Parathyroid adenoma (tissue), 2 donors: ENCODE measurements around the gene PTPRD.

ENCODE experiments used
- H2AFZ ChIP-seq: fragments of 300-600 bp; sonication (generic); one replicate; pipeline ENCODE4 v1.7.0; 2017; ENCODE audit warnings: antibody characterized with exemption, mild to moderate bottlenecking
- H3K27ac ChIP-seq: fragments of 300-600 bp; sonication (generic); one replicate; pipeline ENCODE4 v1.7.0; 2017
- H3K27me3 ChIP-seq: fragments of 300-600 bp; sonication (generic); one replicate; pipeline ENCODE4 v1.7.0; 2017; ENCODE audit warnings: low read length; ENCODE audit not compliant: control insufficient read depth, insufficient read depth
- H3K36me3 ChIP-seq: fragments of 300-600 bp; sonication (generic); one replicate; pipeline ENCODE4 v1.7.0; 2017; ENCODE audit warnings: low read length; ENCODE audit not compliant: control insufficient read depth, insufficient read depth
- H3K4me1 ChIP-seq: fragments of 300-600 bp; sonication (generic); one replicate; pipeline ENCODE4 v1.7.0; 2017; ENCODE audit warnings: control low read depth
- H3K4me2 ChIP-seq: fragments of 300-600 bp; sonication (generic); one replicate; pipeline ENCODE4 v1.7.0; 2017; ENCODE audit warnings: low read length
- H3K4me3 ChIP-seq: fragments of 300-600 bp; sonication (generic); one replicate; pipeline ENCODE4 v1.7.0; 2017; ENCODE audit warnings: low read depth, low read length
- H3K79me2 ChIP-seq: fragments of 300-600 bp; sonication (generic); one replicate; pipeline ENCODE4 v1.7.0; 2017; ENCODE audit warnings: control low read depth
- H3K9ac ChIP-seq: fragments of 300-600 bp; sonication (generic); one replicate; pipeline ENCODE4 v1.7.0; 2017; ENCODE audit warnings: mild to moderate bottlenecking
- H3K9me3 ChIP-seq: fragments of 300-600 bp; sonication (generic); one replicate; pipeline ENCODE4 v1.7.0; 2017; ENCODE audit warnings: low read length; ENCODE audit not compliant: control insufficient read depth
- TF ChIP-seq, protein P1 (sequence below): fragments of 300-600 bp; sonication (generic); IDR thresholded peaks from one replicate; pipeline ENCODE4 v1.7.0; 2017; ENCODE audit warnings: antibody characterized with exemption, mild to moderate bottlenecking
- donor health status: primary hyperparathyroidism.

The PTPRD gene

DNA sequence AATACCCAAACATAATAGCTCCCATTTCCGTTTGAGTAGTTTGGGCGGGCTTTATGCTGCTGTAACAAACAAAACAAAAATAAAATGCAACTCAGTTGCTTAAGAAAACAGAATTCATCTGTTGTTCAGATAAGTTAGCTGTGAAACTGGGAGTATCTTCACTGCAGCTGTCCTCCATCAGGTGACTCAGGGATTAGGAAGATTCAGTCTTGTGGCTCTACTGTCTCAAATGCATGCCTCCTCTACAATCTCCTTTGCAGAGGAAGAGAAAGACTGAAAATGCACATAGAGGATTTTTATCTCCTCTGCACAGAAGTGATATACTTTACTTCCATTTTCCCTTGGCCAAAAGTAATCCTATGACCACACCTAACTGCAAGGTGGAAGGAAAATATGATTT is 883.7 kb downstream of the PTPRD start:
- Histone ChIP-seq H3K9me3 (no peaks in the 10 kb centered on the region), H3K27me3 (no peaks in the 10 kb centered on the region), H3K9ac (no peak overlapping the region), H3K36me3 (no peaks in the 10 kb centered on the region), H3K27ac (no peak overlapping the region), H2AFZ (no peak overlapping the region), H3K4me3 (no peak overlapping the region), H3K4me2 (no peak overlapping the region), H3K4me1 (no peaks in the 10 kb centered on the region), H3K79me2 (no peaks in the 10 kb centered on the region)
- TF ChIP-seq, protein P1, sequence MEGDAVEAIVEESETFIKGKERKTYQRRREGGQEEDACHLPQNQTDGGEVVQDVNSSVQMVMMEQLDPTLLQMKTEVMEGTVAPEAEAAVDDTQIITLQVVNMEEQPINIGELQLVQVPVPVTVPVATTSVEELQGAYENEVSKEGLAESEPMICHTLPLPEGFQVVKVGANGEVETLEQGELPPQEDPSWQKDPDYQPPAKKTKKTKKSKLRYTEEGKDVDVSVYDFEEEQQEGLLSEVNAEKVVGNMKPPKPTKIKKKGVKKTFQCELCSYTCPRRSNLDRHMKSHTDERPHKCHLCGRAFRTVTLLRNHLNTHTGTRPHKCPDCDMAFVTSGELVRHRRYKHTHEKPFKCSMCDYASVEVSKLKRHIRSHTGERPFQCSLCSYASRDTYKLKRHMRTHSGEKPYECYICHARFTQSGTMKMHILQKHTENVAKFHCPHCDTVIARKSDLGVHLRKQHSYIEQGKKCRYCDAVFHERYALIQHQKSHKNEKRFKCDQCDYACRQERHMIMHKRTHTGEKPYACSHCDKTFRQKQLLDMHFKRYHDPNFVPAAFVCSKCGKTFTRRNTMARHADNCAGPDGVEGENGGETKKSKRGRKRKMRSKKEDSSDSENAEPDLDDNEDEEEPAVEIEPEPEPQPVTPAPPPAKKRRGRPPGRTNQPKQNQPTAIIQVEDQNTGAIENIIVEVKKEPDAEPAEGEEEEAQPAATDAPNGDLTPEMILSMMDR = no peak

DNA sequence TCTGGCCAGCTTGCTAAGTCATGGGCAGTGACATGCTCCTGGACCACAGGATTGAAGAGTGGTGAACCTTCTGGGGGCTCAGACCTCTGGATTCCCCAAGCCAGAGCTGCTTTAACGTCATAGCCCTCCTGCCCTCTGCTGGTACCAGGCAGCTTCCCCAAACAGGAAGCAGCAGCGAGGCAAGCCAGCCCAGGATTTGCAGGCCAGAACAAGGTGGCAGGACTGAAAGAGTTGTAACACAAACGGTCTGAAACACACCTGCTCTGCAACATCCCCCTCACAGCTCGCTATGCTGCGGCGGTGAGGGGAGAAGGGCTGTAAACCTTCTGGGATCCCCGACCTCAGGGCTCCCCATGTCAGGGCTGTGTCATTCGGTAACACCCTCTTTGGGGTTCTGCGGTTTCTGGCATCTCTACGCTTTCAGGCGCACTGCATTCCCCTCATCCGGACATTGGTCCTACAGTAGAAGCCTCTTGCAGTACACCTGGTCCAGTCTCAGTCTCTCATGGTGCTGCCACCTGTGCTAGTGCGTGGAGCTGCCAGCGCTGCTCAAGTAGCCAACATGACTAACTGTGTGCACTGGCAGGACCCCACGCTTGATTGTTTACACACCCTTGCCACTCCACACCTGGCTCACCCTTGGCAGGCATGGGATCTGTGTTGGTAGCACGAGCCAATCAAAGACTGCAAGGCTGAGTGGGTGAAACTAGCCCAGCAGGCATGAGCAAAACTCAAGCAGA is 893.3 kb downstream of the PTPRD start:
- no peaks in the 10 kb centered on the region for H3K9me3 ChIP-seq
- H3K79me2 ChIP-seq = no peaks in the 10 kb centered on the region
- TF ChIP-seq, protein P1 = no peak
- no peak overlapping the region for H3K4me2 ChIP-seq
- no peaks in the 10 kb centered on the region for H3K27me3 ChIP-seq
- no peaks in the 10 kb centered on the region for H3K36me3 ChIP-seq
- no peak overlapping the region for H3K9ac ChIP-seq
- H3K4me3 ChIP-seq = no peak overlapping the region
- no peaks in the 10 kb centered on the region for H3K4me1 ChIP-seq
- H3K27ac ChIP-seq = no peak overlapping the region
- no peak overlapping the region for H2AFZ ChIP-seq

DNA sequence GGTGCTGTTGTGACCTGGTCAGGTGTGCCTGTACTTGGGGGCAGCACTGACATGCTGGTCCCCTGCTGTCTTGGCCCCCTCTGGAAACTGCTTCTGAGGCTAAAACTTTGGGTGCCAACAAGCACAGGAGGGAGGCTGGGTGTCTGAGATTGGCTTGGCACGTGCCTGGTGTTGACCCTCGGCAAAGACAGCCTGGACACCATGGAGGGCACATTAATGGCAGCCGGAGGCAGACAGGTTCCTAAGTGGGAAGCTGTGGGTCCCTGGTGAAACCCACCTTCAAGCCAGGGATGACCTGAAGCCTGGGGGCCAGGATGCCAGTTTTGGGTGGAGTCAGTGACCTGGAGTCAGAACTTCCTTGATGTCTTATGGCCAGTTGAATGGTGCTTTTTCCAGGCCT is 894.1 kb downstream of the PTPRD start:
- Histone ChIP-seq H2AFZ (no peak overlapping the region), H3K9me3 (no peaks in the 10 kb centered on the region), H3K4me2 (no peak overlapping the region), H3K27ac (no peak overlapping the region), H3K79me2 (no peaks in the 10 kb centered on the region), H3K4me3 (no peak overlapping the region), H3K36me3 (no peaks in the 10 kb centered on the region), H3K9ac (no peak overlapping the region), H3K27me3 (no peaks in the 10 kb centered on the region), H3K4me1 (no peaks in the 10 kb centered on the region)
- TF ChIP-seq, protein P1 = no peak

GRCh38 chr9:9679433-9679832 is 933.4 kb downstream of the PTPRD start:
- TF ChIP-seq, protein P1 = no peak
- no peaks in the 10 kb centered on the region for H3K36me3 ChIP-seq
- H3K9ac ChIP-seq = no peak overlapping the region
- H3K27me3 ChIP-seq = no peaks in the 10 kb centered on the region
- H3K4me2 ChIP-seq = no peak overlapping the region
- no peaks in the 10 kb centered on the region for H3K4me1 ChIP-seq
- no peak overlapping the region for H2AFZ ChIP-seq
- no peak overlapping the region for H3K27ac ChIP-seq
- no peaks in the 10 kb centered on the region for H3K9me3 ChIP-seq
- H3K4me3 ChIP-seq = no peak overlapping the region
- no peaks in the 10 kb centered on the region for H3K79me2 ChIP-seq

GRCh38 chr9:9674461-9674860 is 938.3 kb downstream of the PTPRD start:
- Histone ChIP-seq H3K9ac (no peak overlapping the region), H3K4me3 (no peak overlapping the region), H3K4me1 (no peaks in the 10 kb centered on the region), H2AFZ (no peak overlapping the region), H3K36me3 (no peaks in the 10 kb centered on the region), H3K79me2 (no peaks in the 10 kb centered on the region), H3K27me3 (no peaks in the 10 kb centered on the region), H3K4me2 (no peak overlapping the region), H3K27ac (no peak overlapping the region), H3K9me3 (no peaks in the 10 kb centered on the region)
- TF ChIP-seq, protein P1 = no peak
